Breast epithelium (tissue), 3 donors: ENCODE results near the gene NDUFS6.

Source experiments
- CTCF ChIP-seq, 3 donors: fragments of 450-650 bp; IDR thresholded peaks; one replicate each; pipeline ENCODE4 v1.5.1; 2016 to 2017; ENCODE audit warnings: antibody characterized with exemption in 3 of 3, mild to moderate bottlenecking in 3 of 3, moderate library complexity in 3 of 3
- POLR2A ChIP-seq: fragments of 450-650 bp; IDR thresholded peaks from one replicate; pipeline ENCODE4 v1.6.1; 2016; ENCODE audit warnings: antibody characterized with exemption, mild to moderate bottlenecking, moderate library complexity
- POLR2AphosphoS5 ChIP-seq, 3 donors: sonication (generic); formaldehyde crosslinking; IDR thresholded peaks; one replicate each; pipeline ENCODE4 v1.6.1; 2017; ENCODE audit warnings: antibody characterized with exemption in 3 of 3

- no peak for TF ChIP-seq CTCF (IDR thresholded peaks at IDR 0.05)
- no peak for TF ChIP-seq POLR2AphosphoS5 (IDR thresholded peaks at IDR 0.05)
- no peak for TF ChIP-seq POLR2A
Observed at GRCh38 chr5:1860021-1860610, 58.9 kb downstream of the NDUFS6 start.
